Measurements from ENCODE around the gene MAJIN.

DNA sequence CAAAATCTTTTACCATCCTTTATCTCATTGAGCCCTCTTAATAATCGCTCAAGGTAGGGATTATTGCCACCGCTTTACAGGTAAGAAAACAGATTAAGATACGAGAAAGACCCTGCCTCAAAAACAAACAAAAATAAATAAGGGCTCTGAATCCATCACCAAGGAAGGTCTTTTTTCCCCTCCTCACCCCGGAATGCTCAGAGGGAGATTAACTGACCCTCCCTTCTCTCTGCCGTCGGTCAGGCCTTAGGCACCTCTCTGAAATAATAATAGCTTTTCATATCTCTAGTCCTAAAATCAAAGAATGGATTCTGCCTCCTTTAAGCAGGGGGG, 54.3 kb downstream of the MAJIN start:
- TF ChIP-seq, protein P1, sequence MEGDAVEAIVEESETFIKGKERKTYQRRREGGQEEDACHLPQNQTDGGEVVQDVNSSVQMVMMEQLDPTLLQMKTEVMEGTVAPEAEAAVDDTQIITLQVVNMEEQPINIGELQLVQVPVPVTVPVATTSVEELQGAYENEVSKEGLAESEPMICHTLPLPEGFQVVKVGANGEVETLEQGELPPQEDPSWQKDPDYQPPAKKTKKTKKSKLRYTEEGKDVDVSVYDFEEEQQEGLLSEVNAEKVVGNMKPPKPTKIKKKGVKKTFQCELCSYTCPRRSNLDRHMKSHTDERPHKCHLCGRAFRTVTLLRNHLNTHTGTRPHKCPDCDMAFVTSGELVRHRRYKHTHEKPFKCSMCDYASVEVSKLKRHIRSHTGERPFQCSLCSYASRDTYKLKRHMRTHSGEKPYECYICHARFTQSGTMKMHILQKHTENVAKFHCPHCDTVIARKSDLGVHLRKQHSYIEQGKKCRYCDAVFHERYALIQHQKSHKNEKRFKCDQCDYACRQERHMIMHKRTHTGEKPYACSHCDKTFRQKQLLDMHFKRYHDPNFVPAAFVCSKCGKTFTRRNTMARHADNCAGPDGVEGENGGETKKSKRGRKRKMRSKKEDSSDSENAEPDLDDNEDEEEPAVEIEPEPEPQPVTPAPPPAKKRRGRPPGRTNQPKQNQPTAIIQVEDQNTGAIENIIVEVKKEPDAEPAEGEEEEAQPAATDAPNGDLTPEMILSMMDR (IDR thresholded peaks at IDR 0.05), result no peak
- TF ChIP-seq POLR2AphosphoS5 (IDR thresholded peaks at IDR 0.05), result no peak
